Measurements from ENCODE around the gene CPEB3.
"Not testable (repeated sequence)": the region's sequence is repeated elsewhere in the genome, so short reads cannot be mapped to it uniquely, and the experiment has no call there.

Gene CPEB3

GRCh38 chr10:92131275-92131820, 159.5 kb downstream of the CPEB3 start:
- no peak for DNase-seq

GRCh38 chr10:92130622-92131274, 160.1 kb downstream of the CPEB3 start:
- DNase-seq, result no peak

- no peak for DNase-seq
These were observed 164.7 kb downstream of the CPEB3 start for GRCh38 chr10:92126100-92126650.

GRCh38 chr10:92125144-92125543, 165.7 kb downstream of the CPEB3 start:
- no peak for DNase-seq

- no peak for DNase-seq
These were observed 166.2 kb downstream of the CPEB3 start for GRCh38 chr10:92124616-92125143.

GRCh38 chr10:92124020-92124419, 166.9 kb downstream of the CPEB3 start:
- DNase-seq, result no peak

- no peak for DNase-seq
These were observed 167.9 kb downstream of the CPEB3 start for GRCh38 chr10:92122941-92123450.

- DNase-seq, result no peak
These were observed 169.0 kb downstream of the CPEB3 start for GRCh38 chr10:92121686-92122492.

GRCh38 chr10:92119340-92119739, 171.5 kb downstream of the CPEB3 start:
- DNase-seq, result no peak

- not testable (repeated sequence) for DNase-seq
These were observed 176.0 kb downstream of the CPEB3 start for GRCh38 chr10:92114917-92115316.

- DNase-seq, result no peak
These were observed 176.8 kb downstream of the CPEB3 start for GRCh38 chr10:92113911-92114600.

- DNase-seq, result no peak
These were observed 178.4 kb downstream of the CPEB3 start for GRCh38 chr10:92112462-92112861.

GRCh38 chr10:92111336-92111939, 179.4 kb downstream of the CPEB3 start:
- no peak for DNase-seq

GRCh38 chr10:92110039-92110794, 180.7 kb downstream of the CPEB3 start:
- DNase-seq, result no peak

- no peak for DNase-seq
These were observed 182.1 kb downstream of the CPEB3 start for GRCh38 chr10:92108747-92109146.

GRCh38 chr10:92108120-92108519, 182.8 kb downstream of the CPEB3 start:
- DNase-seq, result no peak

- no peak for DNase-seq
These were observed 187.3 kb downstream of the CPEB3 start for GRCh38 chr10:92103376-92104090.

GRCh38 chr10:92102601-92103213, 188.2 kb downstream of the CPEB3 start:
- DNase-seq, result no peak

- DNase-seq, result no peak
These were observed 195.9 kb downstream of the CPEB3 start for GRCh38 chr10:92094960-92095359.

- DNase-seq, result no peak
These were observed 198.9 kb downstream of the CPEB3 start for GRCh38 chr10:92091965-92092364.

Measured in CD4-positive, alpha-beta T cell treated with Interferon alpha-2 for 1 hour (primary cell).